Fibroblast of upper back skin (primary cell): ENCODE data around the gene SLC12A4.
"Not testable (repeated sequence)": the region's sequence is repeated elsewhere in the genome, so short reads cannot be mapped to it uniquely, and the experiment has no call there.

Source experiments
- DNase-seq: peaks from one replicate; pipeline ENCODE4 v3.0.0-alpha.2; 2013

Gene SLC12A4

GRCh38 chr16:67987460-67988160 lies 19.2 kb upstream of the SLC12A4 start:
- DNase-seq, result no peak

DNA sequence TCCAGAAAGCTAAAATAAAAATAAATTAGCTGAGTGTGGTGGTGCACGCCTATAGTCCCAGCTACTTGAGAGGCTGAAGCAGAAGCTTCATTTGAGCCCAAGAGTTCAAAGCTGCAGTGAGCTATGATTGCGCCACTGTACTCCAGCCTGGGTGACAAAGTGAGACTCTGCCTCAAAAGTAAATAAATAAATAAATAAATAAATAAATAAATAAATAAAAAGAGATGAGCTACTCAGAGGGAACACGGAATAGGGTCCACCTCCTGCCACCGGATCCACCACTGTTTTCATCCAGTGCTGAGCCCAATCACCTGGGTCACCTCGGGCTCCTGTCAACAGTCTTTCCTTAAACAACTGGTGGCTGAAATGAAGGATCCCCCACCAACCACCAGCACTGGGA lies 18.5 kb upstream of the SLC12A4 start:
- no peak for DNase-seq

DNA sequence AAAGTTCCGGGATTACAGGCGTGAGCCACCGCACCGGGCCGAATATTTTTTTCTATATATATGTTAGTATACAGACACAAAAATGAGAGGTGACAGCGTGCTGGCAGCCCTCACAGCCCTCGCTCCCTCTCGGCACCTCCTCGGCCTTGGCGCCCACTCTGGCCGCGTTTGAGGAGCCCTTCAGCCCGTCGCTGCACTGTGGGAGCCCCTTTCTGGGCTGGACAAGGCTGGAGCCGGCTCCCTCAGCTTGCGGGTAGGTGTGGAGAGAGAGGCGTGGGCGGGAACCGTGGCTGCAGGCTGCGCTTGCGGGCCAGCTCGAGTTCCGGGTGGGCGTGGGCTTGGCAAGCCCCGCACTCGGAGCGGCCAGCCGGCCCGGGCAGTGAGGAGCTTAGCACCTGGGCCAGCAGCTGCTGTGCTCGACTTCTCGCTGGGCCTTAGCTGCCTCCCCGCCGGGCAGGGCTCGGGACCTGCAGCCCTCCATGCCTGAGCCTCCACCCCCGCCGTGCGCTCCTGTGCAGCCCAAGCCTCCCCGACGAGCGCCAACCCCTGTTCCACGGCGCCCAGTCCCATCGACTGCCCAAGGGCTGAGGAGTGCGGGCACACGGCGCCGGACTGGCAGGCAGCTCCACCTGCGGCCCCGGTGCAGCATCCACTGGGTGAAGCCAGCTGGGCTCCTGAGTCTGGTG lies 13.7 kb upstream of the SLC12A4 start:
- no peak for DNase-seq

DNA sequence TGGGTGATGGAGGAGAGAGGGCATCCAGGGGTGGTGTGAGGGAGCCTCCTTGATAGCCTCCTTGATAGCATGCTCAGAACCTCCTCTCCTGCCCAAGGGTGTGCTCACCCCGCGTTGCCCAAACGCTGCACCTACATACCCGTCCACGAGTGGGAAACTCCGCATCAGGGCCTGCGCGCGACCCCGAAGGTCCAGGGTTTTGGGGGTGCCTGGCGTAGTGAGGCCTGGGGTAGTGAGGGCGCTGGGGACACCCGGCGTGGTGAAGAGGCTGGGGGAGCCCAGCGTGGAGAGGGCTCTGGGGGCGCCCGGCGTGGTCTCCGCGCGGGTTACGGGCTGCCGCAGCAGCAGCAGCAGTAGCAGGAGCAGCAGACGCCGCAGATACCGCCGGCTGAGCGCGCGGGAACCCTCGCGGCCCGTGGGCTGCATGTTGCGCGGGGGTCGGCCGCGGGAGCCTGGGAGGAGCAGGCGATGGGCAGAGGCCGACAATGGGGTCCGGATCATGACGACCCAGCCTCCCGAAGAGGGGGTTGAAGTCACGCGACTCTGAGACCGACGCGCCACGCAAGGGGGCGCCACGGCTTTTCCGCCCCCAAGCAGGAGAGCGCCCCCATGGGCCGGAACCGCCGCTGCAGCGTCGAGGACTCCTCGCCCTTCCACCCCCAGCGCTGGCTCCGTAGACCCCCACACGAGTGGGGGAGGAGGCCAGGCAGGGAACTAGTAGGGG lies 11.7 kb upstream of the SLC12A4 start, which contains the start of gene DPEP3:
Gene DPEP3 (minus strand): TSS at position 545 of the 724 bp plus-strand sequence. CDS start 119 bp downstream, at position 426.
- DNase-seq, result no peak

DNA sequence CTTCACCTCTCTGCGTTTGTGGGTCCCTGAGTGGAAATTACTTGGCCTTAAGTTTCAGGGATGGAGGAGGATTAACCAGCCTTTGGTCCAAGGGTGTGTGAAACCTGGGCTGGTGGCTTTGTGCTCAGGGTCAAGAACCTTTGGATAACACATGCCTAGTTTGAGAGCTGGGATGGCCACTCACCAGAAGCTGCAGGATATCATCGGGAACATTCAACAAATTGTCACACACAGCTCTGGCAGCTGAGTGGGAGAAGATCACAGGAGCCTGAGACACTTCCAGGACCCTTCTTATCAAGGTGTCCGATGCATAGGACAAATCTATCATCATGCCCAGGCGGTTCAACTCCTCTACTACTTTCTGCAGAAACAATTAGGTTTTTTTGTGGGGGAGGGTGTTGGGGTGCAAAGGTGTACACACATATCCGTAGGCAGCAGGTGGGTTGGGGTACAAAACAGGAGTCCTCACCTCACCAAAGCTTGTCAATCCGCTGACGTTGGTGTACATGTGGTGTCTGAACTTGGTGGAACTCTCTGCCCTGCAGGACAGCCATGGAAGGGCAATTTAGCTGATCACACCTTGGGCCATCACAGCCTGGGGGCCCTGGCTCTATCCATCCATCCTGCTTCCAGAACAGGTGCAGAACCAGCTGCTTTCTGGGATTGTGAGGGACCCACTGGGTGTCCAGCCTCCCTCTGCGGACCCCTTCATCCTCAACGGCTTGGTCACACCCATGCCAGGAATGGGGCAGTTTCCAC lies 9.2 kb upstream of the SLC12A4 start:
- no peak for DNase-seq

DNA sequence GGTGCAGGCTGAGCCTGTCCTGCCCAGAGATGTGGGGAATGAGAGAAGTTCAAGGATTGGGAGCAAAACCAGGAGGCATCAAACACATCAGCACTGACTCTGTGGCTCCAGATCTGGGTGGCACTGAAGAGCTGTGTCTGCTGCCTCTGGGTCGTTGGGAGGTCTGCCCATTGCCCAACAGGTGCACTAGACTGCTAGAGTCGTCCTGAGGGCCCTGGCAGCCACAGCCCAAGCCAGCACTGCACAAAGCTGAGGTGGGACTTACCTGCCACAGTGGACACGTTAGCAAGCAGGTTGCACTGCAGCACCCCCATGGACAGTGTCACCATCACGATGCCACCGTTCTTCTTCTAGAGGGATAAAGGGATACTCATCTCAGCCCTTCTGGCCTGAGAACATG lies 8.6 kb upstream of the SLC12A4 start:
- DNase-seq, result no peak

DNA sequence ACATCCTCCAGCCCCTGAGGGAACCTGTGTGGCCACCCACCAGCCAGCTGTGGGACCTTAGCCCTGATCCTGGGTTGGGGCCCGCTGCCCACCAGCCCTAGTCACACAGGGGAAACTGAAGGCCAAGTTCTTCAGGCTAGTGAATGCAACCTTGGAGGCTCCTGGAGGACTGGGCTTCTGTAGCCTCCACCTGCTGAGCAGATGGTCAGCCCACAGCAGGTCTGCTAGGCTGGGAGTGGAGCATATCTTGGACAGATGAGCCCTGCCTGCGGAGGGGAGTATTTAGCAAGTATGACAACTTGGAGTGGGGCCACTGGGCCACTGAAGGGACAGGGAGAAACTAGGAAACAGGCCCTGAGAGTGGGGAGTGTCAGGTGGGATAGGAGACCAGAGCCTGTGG lies 7.8 kb upstream of the SLC12A4 start:
- DNase-seq, result no peak

GRCh38 chr16:67975321-67976105 lies 7.1 kb upstream of the SLC12A4 start:
- DNase-seq, result no peak

- not testable (repeated sequence) for DNase-seq
Measured at GRCh38 chr16:67972285-67972684, 3.8 kb upstream of the SLC12A4 start.

- no peak for DNase-seq
Measured at GRCh38 chr16:67971111-67971510, 2.7 kb upstream of the SLC12A4 start.

DNA sequence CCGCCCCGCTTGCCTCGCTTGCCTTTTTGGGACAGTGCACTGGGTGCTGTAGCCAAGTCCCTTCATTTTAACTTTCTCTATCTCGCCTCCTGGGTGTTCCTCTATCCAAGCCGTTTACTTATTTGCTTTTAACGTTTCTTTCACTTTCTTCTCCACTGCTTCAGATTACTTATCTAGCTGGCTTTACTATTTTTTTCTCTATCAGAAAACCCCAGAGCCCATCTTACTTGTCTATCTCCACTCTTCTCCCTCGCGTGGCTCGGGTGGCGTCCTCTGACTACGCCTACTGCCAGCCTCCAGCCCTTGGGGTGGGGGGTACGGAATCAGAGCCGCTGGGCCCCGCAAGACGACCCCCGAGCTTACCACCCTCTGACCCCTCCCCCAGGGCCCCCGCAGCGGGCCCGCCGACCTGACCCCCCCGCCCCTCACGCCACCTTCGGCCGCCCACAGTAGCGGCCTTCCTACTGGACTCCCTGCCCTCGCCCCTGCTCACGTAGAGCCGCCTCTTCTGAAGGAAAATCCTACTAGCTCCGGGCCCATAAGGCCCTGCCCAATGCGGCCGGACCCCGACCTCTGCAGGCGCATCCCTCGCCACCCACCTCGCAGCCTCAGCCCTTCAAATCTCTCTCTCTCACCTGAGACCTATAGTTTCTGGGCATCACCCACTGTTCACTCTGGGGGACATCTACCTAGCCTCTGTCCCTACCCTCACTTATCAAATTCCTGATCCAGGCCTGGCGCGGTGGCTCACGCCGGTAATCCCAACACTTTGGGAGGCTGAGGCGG lies 1.0 kb upstream of the SLC12A4 start:
- DNase-seq, result no peak

- DNase-seq, result peak; percentile 41
Measured at GRCh38 chr16:67967958-67968399, 458 bp downstream of the SLC12A4 start.

DNA sequence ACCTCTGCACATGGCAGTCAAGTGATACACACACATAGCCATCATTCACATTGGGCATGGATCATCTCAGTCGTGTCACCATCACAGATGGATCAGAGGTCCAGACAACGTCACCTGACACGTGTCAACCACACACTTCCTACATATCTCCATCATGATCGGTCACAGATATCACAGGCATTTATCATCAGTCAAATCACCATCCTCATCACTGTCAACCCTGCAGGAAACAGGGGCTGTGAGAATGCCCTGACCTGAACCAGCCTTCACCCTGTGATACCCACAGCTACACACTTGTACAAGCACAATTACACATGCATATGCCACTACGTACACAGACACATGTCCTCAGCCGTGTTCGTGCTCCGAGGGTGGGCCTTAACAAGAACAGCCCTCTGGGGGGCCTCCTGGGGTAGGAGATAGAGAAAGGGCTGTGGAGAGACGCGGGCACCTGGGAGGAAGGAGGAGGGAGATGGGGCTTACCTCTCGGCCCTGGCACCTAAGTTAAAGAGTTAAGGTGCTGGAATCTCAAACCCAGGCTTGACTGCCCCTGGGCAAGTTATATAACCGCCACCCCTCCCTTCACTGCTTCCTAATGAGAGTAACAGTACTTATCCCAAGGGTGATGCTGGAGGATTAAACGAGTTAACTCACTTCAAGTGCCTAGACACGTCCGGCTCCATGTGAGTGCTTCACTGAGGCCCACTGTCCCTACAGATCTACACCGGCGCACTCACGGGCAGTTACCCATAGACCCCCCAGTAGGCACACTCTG lies 1.1 kb downstream of the SLC12A4 start:
- peak; percentile 22 for DNase-seq

DNA sequence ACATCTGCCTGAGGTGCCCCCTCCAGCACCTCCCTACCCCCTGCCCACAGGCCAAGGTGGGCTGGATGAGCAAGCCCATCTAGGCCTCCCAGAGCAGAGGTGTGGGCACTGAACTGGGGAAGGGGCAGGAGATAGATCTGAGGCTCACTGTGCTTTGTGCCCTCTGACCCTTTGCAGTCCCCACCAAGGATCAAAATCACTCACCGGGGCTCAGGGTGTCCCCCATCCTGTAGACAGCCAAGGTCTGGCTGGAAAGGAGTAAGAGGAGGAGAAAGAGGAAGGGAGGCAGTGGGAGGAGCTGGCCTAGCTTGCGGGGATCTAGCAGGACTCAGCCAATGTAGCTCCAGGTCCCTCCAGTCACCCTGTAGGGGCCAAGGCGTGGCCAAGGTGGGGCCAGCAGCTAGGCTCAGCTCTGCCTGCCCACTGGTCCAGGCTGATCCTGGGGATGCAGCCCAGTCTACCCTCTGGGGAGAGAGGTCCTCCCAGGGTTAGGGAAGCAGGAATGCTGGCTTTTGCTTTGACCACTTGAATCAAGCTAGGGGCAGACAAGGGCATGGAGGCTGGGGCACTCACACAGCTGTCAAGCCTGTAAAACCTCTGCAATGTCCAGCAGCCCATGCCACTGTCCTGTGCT lies 1.8 kb downstream of the SLC12A4 start:
- peak; percentile 19 for DNase-seq

DNA sequence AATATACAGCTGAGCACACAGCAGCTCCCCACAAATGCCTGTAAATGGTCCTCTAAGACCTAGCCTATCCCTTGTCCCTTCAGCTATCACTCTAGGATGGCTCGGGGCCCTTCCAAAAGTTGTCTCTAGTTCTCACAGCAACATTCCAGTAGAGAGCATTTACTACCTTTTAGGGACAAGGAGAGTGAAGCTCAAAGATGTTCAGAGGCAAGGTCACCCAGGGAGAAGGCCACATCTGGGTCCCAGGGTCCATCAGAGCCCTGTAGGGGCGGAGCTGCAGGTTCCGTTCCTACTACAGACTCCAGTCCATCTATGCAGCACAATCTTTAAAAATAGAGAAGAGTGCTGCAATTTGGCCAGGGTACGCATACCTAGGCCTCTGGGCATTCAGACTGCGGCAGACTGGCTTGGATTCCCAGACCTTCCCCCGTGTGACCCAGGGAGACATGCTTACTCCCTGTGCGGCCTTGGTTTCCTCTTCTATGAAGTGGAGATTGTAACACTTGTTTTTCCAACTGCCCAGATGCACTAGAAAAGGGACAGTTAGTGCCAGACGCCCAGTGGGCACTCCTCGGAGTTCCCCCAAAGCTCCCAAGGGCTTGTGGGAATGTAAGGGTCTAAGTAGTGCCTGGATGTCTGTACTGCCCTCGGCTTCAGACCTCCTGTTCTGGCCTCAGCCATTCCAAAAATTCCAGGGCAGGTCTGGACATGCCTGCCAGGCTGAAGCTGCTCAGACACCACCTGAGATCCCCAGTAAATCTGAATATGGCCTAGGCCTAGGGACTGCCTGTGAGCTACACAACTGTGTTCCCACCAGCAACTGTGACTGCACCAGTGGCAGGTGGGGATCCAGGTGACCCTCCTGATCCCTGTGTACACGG lies 2.5 kb downstream of the SLC12A4 start:
- DNase-seq, result no peak

DNA sequence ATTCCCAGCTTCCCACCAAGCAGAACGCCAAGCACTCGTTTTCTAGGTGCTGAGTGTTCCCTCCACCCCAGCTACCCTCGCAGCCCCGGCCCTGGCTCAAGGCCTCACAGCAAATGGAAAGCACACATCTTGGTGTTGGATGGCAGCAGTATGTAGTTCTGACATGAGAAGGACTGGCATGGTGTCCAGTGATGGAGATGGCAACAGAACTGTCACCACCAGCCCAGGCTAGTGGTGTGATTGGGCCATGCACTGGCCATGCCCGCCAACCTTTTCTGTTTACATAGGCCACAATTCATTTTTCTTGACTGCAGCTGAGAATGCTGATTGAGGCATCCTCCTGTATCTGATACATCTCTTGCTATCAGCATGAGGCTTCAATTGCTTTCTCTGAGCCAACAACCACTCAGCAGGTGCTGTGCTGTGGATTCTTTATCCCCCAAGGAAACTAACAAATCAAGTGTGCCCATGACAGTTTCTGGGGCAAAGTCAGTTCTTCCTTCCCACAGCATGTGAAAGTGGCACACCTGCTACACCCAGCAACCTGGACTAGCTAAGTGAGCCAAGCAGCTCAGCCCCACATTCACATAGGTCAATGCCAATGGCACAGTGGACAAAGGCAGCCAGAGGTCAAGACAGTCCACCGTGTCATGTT lies 3.8 kb downstream of the SLC12A4 start:
- DNase-seq, result no peak

DNA sequence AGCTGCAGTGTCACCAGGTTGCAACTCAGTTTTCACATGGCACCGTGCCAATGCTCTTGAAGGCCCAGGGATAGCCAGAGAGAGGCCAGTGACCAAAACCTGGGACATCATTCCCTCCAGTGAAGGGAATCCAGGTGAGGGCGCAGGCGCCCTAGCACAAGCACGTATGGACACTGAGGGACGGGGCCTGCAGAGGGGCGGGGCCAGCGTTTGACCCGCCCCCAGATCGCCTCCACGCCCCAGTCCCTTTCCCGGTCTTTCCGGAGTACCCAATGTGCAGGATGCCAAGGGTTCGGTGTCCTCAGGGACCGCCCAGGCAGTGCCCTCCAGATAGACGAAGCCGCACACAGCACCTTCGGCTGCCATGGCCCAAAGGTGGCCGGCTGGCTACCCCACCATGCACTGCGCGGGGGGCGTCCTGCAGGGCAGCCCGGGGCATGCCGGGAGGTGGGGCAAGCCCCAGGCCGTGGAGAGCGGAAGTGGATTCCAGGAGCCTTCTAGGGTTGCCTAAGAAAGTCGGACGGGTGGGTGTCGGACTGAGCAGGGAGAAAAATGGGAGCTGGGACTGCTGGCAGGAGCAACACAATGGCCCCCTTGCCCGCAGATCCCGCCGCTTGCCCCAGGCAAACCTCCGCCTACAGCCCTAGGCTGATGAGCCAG lies 4.6 kb downstream of the SLC12A4 start:
- DNase-seq, result no peak

GRCh38 chr16:67963292-67963661 lies 5.2 kb downstream of the SLC12A4 start:
- no peak for DNase-seq
